Stimulated activated CD4-positive, alpha-beta T cell treated with anti-CD3 and anti-CD28 coated beads, Interleukin-4, amount 100 ng/mL, for 48 hours (primary cell): Measurements from ENCODE around the gene FBXL4.

Experiments
- DNase-seq, 2 donors: peaks; one replicate each; pipeline ENCODE4 v3.0.0-alpha.2; 2020; ENCODE audit warnings: low read depth in 2 of 2

FBXL4 gene

GRCh38 chr6:98824902-98825599 lies 122.7 kb downstream of the FBXL4 start:
- DNase-seq, result no peak

GRCh38 chr6:98824162-98824901 lies 123.4 kb downstream of the FBXL4 start:
- DNase-seq, result no peak

DNA sequence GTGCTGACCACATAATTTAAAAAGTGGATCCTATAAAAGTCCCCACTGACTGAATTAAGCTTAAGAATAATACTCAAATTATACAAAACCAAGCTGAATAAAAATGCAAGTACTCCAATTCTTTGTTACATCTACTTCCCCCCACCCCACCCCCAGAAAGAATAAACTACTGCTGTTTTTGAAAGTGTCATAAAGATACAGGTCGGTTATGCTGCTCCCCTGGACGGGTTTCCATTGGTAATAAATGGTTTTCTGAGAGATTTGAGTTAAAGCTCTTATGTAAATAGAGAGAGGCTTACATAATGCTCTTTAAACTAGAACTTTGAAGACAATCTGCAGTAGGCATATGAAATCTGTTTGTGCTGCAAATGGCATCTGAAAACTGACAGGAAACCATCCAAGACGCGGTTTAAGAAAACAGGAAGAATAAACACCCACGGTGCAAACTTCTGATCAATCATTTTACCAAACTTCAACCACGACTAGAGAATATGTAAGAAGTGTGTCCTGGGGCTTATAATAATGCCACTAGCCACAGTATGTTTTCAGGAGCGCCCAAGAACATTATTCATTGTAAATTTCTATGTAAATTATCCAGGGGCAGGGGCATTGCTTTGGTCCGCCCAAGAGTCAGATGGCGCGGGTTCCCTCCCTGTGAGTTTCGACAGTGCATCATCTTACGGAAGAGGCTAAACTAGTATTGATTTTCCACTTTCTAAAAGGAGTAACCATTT lies 124.2 kb downstream of the FBXL4 start:
- no peak for DNase-seq

GRCh38 chr6:98821756-98822405 lies 125.9 kb downstream of the FBXL4 start:
- DNase-seq, result no peak
